H7 (cell line): ENCODE measurements around the gene PSMB7. TPM values are rescaled to one million over a fixed set of nuclear protein-coding genes. Genes with fewer than 3 reads are reported as not detected.

Experiments used
- DNase-seq: peaks from one replicate; pipeline ENCODE4 v3.0.0; 2012
- H3K27me3 ChIP-seq: 2 replicates; pipeline ENCODE4 v1.6.0; 2011; ENCODE audit warnings: mild to moderate bottlenecking, low read length; ENCODE audit not compliant: control insufficient read depth, insufficient read depth
- H3K36me3 ChIP-seq: replicated peaks from 2 replicates; pipeline ENCODE4 v1.5.1; 2011; ENCODE audit warnings: low read length; ENCODE audit not compliant: control insufficient read depth, insufficient read depth
- H3K4me3 ChIP-seq: 2 replicates; pipeline ENCODE4 v1.5.1; 2011; ENCODE audit warnings: low read depth, mild to moderate bottlenecking, control low read depth, low read length, moderate library complexity; ENCODE audit not compliant: insufficient read depth
- total RNA-seq: library from RNA; depleted of rRNA; stranded (reverse); fragments of >200 nt; shearing (Covaris generic); gene quantifications from 2 replicates; pipeline ENCODE4 v1.2.3, GENCODE V29; 2014

Gene PSMB7
- total RNA-seq, 1 experiment from 2014 or later, result 231 TPM

- Histone ChIP-seq H3K4me3 (no peak overlapping the region), H3K27me3 (no peaks in the 10 kb centered on the region), H3K36me3 (peaks cover 5% of the 10 kb centered on the region)
- no peak for DNase-seq
Measured at GRCh38 chr9:124347206-124347967, 67.9 kb downstream of the PSMB7 start.

- DNase-seq, result peak; percentile 65
- peaks cover 2% of the 10 kb centered on the region for H3K36me3 ChIP-seq
- H3K4me3 ChIP-seq, result no peak overlapping the region
- H3K27me3 ChIP-seq, result no peaks in the 10 kb centered on the region
Measured at GRCh38 chr9:124346347-124347163, 68.7 kb downstream of the PSMB7 start.

- no peak for DNase-seq
- no peaks in the 10 kb centered on the region for H3K27me3 ChIP-seq
Measured at GRCh38 chr9:124345751-124346281, 69.4 kb downstream of the PSMB7 start.

GRCh38 chr9:124345063-124345462, 70.2 kb downstream of the PSMB7 start:
- Histone ChIP-seq H3K27me3 (no peaks in the 10 kb centered on the region), H3K36me3 (no peaks in the 10 kb centered on the region; the same call in none of the 2 replicates), H3K4me3 (no peak overlapping the region)
- peak; percentile 52 for DNase-seq

More at GRCh38 chr9:124345751-124346281, 69.4 kb downstream of the PSMB7 start:
- Histone ChIP-seq H3K36me3 (no peaks in the 10 kb centered on the region; the same call in none of the 2 replicates), H3K4me3 (no peak overlapping the region)

- Histone ChIP-seq H3K4me3 (no peak overlapping the region), H3K36me3 (no peaks in the 10 kb centered on the region; the same call in none of the 2 replicates), H3K27me3 (no peaks in the 10 kb centered on the region)
- DNase-seq, result peak; percentile 78
Measured at GRCh38 chr9:124344291-124345050, 70.8 kb downstream of the PSMB7 start.

- no peaks in the 10 kb centered on the region; the same call in none of the 2 replicates for H3K36me3 ChIP-seq
- DNase-seq, result no peak
- no peak overlapping the region for H3K4me3 ChIP-seq
- H3K27me3 ChIP-seq, result no peaks in the 10 kb centered on the region
Measured at GRCh38 chr9:124343533-124344290, 71.5 kb downstream of the PSMB7 start.

GRCh38 chr9:124342776-124343485, 72.3 kb downstream of the PSMB7 start:
- no peaks in the 10 kb centered on the region for H3K36me3 ChIP-seq
- no peak overlapping the region for H3K4me3 ChIP-seq
- DNase-seq, result peak; percentile 88
- no peaks in the 10 kb centered on the region for H3K27me3 ChIP-seq

GRCh38 chr9:124342402-124342775, 72.9 kb downstream of the PSMB7 start:
- no peak overlapping the region for H3K4me3 ChIP-seq
- DNase-seq, result peak; percentile 50
- no peaks in the 10 kb centered on the region; the same call in none of the 2 replicates for H3K36me3 ChIP-seq
- no peaks in the 10 kb centered on the region for H3K27me3 ChIP-seq

- no peak overlapping the region for H3K4me3 ChIP-seq
- peak; percentile 64 for DNase-seq
- H3K27me3 ChIP-seq, result no peaks in the 10 kb centered on the region
Measured at GRCh38 chr9:124341455-124342170, 73.6 kb downstream of the PSMB7 start.

GRCh38 chr9:124340219-124341069, 74.8 kb downstream of the PSMB7 start:
- Histone ChIP-seq H3K4me3 (no peak overlapping the region), H3K36me3 (no peaks in the 10 kb centered on the region; the same call in none of the 2 replicates)
- DNase-seq, result peak; percentile 51

More at GRCh38 chr9:124341455-124342170, 73.6 kb downstream of the PSMB7 start:
- H3K36me3 ChIP-seq, result no peaks in the 10 kb centered on the region; the same call in none of the 2 replicates

GRCh38 chr9:124339603-124340146, 75.6 kb downstream of the PSMB7 start:
- Histone ChIP-seq H3K36me3 (no peaks in the 10 kb centered on the region; the same call in none of the 2 replicates), H3K27me3 (no peaks in the 10 kb centered on the region), H3K4me3 (no peak overlapping the region)
- peak; percentile 92 for DNase-seq

More at GRCh38 chr9:124340219-124341069, 74.8 kb downstream of the PSMB7 start:
- H3K27me3 ChIP-seq, result no peaks in the 10 kb centered on the region

GRCh38 chr9:124337562-124337961, 77.7 kb downstream of the PSMB7 start:
- no peaks in the 10 kb centered on the region; the same call in none of the 2 replicates for H3K36me3 ChIP-seq
- no peaks in the 10 kb centered on the region for H3K27me3 ChIP-seq
- H3K4me3 ChIP-seq, result no peak overlapping the region
- DNase-seq, result no peak
